HFFc6 (cell line): ENCODE data around the gene HECW1. TPM values are rescaled to one million over a fixed set of nuclear protein-coding genes. Genes with fewer than 3 reads are reported as not detected.

ENCODE experiments used
- DNase-seq: peaks from one replicate; pipeline ENCODE4 v3.0.0-alpha.2; 2018
- H3K27ac Mint-ChIP-seq: 2 replicates; pipeline ENCODE4 v1.8.0; 2020; ENCODE audit warnings: mild to moderate bottlenecking, mixed read lengths
- H3K27me3 Mint-ChIP-seq: 2 replicates; pipeline ENCODE4 v1.8.0; 2021; ENCODE audit warnings: mild to moderate bottlenecking, moderate library complexity, mixed read lengths; ENCODE audit not compliant: insufficient read depth
- H3K36me3 Mint-ChIP-seq: 2 replicates; pipeline ENCODE4 v1.8.0; 2021; ENCODE audit warnings: low read depth, mixed read lengths
- H3K4me1 Mint-ChIP-seq: 2 replicates; pipeline ENCODE4 v1.8.0; 2020; ENCODE audit warnings: low read depth, mixed read lengths
- H3K4me3 Mint-ChIP-seq: 2 replicates; pipeline ENCODE4 v1.8.0; 2020; ENCODE audit warnings: mild to moderate bottlenecking, moderate library complexity, mixed read lengths
- H3K9me3 Mint-ChIP-seq: 2 replicates; pipeline ENCODE4 v1.8.0; 2020; ENCODE audit warnings: mild to moderate bottlenecking, mixed read lengths
- CTCF ChIP-seq: fragments of 200-600 bp; sonication (generic); IDR thresholded peaks from 2 replicates; pipeline ENCODE4 v1.5.0; 2021; ENCODE audit warnings: antibody characterized with exemption, mild to moderate bottlenecking
- total RNA-seq, 6 experiments: library from RNA; stranded (reverse); fragmentation: NEBNext Ultra II Directional; extraction: Animal tissue kit (Norgen Biotek cat#: 25700); gene quantifications; 2 replicates in 1 of 6; 3 replicates in 5 of 6; pipeline ENCODE4 v1.2.3, GENCODE V29; 2021

Gene HECW1
- total RNA-seq, 6 experiments from 2014 or later = 3.4 to 6.5 (median 5.3) TPM

- Mint-ChIP-seq H3K9me3 (no peaks in the 10 kb centered on the region), H3K36me3 (peaks cover 8% of the 10 kb centered on the region; the same call in 1 of the 2 replicates), H3K4me1 (peaks cover 42% of the 10 kb centered on the region), H3K4me3 (peak overlapping the region; percentile 87), H3K27me3 (peaks cover 2% of the 10 kb centered on the region; the same call in 1 of the 2 replicates), H3K27ac (peak overlapping the region; percentile 87)
- DNase-seq = peak; percentile 78
- TF ChIP-seq CTCF = 0 out of 2 replicates have a peak, but pooled peaks have one; percentile 34
Measured at GRCh38 chr7:43248961-43249822, 136.7 kb downstream of the HECW1 start.

- peak overlapping the region; percentile 87 for H3K4me3 Mint-ChIP-seq
- DNase-seq = peak; percentile 7
- peak overlapping the region; percentile 87 for H3K27ac Mint-ChIP-seq
- H3K36me3 Mint-ChIP-seq = peaks cover 8% of the 10 kb centered on the region; the same call in 1 of the 2 replicates
- H3K9me3 Mint-ChIP-seq = no peaks in the 10 kb centered on the region
- H3K4me1 Mint-ChIP-seq = peaks cover 37% of the 10 kb centered on the region
- TF ChIP-seq CTCF = no peak
- peaks cover 2% of the 10 kb centered on the region; the same call in 1 of the 2 replicates for H3K27me3 Mint-ChIP-seq
Measured at GRCh38 chr7:43249823-43250145, 137.3 kb downstream of the HECW1 start.

GRCh38 chr7:43260980-43261878 lies 148.8 kb downstream of the HECW1 start:
- Mint-ChIP-seq H3K9me3 (no peaks in the 10 kb centered on the region), H3K4me3 (no peak overlapping the region), H3K27me3 (peaks cover 2% of the 10 kb centered on the region; the same call in 1 of the 2 replicates), H3K36me3 (no peaks in the 10 kb centered on the region), H3K4me1 (no peaks in the 10 kb centered on the region), H3K27ac (no peak overlapping the region)
- TF ChIP-seq CTCF = peak; percentile 99
- peak; percentile 83 for DNase-seq

DNA sequence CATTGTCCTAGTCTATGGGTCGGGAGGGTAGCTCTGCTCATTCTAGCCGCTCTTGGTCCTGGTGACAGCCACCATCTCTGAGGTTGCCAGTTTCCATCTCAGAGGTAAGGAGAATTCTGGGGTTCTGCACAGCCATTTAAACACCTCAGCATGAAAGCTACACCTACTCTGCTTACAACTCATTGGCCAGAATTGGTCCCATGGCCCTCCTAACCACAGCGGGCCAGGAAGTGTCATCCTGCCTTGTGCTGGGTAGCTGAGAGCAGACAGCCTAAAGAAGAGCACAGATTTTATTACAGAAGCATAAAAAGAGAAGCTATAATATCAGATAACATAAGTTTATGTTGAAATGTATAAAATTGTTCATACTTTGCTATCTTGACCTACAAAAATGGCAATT lies 152.7 kb downstream of the HECW1 start:
- Mint-ChIP-seq H3K9me3 (no peaks in the 10 kb centered on the region), H3K4me1 (peaks cover 9% of the 10 kb centered on the region), H3K36me3 (0 out of 2 replicates have a peak, but pooled peaks cover 5% of the 10 kb centered on the region), H3K27me3 (peaks cover 5% of the 10 kb centered on the region), H3K27ac (no peak overlapping the region), H3K4me3 (no peak overlapping the region)
- TF ChIP-seq CTCF = no peak
- no peak for DNase-seq

GRCh38 chr7:43273939-43274719 lies 161.7 kb downstream of the HECW1 start:
- Mint-ChIP-seq H3K4me1 (peaks cover 47% of the 10 kb centered on the region), H3K9me3 (peaks cover 22% of the 10 kb centered on the region), H3K27ac (no peak overlapping the region), H3K4me3 (no peak overlapping the region), H3K36me3 (peaks cover 32% of the 10 kb centered on the region), H3K27me3 (peaks cover 5% of the 10 kb centered on the region)
- no peak for DNase-seq
- TF ChIP-seq CTCF = no peak
